22Rv1 (cell line): ENCODE measurements around the gene LILRB3.
"Not testable (repeated sequence)": the region's sequence is repeated elsewhere in the genome, so short reads cannot be mapped to it uniquely, and the experiment has no call there.

Source experiments
- ZFX ChIP-seq: fragments of 450-650 bp; IDR thresholded peaks from 2 replicates; pipeline ENCODE4 v1.6.1; 2017; ENCODE audit warnings: antibody characterized with exemption, borderline replicate concordance
- TF ChIP-seq, protein P1 (sequence below): fragments of 450-650 bp; IDR thresholded peaks from 2 replicates; pipeline ENCODE4 v1.5.1; 2017; ENCODE audit warnings: mild to moderate bottlenecking

DNA sequence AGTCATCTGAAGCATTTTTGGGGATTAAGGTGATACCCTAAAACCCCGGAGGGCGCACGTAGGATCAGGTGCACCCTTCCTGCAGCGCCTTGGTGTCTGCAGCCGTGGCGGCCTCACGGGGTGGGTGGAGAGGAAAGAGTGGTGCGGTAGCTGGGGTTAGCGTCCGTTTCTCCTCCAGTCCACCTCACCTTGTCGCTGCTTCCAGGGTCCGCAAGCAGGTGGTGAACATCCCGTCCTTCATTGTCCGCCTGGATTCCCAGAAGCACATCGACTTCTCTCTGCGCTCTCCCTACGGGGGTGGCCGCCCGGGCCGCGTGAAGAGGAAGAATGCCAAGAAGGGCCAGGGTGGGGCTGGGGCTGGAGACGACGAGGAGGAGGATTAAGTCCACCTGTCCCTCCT lies 15.6 kb downstream of the LILRB3 start:
- TF ChIP-seq, protein P1, sequence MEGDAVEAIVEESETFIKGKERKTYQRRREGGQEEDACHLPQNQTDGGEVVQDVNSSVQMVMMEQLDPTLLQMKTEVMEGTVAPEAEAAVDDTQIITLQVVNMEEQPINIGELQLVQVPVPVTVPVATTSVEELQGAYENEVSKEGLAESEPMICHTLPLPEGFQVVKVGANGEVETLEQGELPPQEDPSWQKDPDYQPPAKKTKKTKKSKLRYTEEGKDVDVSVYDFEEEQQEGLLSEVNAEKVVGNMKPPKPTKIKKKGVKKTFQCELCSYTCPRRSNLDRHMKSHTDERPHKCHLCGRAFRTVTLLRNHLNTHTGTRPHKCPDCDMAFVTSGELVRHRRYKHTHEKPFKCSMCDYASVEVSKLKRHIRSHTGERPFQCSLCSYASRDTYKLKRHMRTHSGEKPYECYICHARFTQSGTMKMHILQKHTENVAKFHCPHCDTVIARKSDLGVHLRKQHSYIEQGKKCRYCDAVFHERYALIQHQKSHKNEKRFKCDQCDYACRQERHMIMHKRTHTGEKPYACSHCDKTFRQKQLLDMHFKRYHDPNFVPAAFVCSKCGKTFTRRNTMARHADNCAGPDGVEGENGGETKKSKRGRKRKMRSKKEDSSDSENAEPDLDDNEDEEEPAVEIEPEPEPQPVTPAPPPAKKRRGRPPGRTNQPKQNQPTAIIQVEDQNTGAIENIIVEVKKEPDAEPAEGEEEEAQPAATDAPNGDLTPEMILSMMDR, result not testable (repeated sequence)
- not testable (repeated sequence) for TF ChIP-seq ZFX
